Measurements from ENCODE around the gene DENND1A. TPM values are rescaled to one million over a fixed set of nuclear protein-coding genes. Genes with fewer than 3 reads are reported as not detected.

The DENND1A gene
- total and polyA plus RNA-seq, 2 of the 13 experiments (the other 11 are each of a cell fraction or from before 2014, with no cell fraction given) = 14.8 to 30.1 TPM

DNA sequence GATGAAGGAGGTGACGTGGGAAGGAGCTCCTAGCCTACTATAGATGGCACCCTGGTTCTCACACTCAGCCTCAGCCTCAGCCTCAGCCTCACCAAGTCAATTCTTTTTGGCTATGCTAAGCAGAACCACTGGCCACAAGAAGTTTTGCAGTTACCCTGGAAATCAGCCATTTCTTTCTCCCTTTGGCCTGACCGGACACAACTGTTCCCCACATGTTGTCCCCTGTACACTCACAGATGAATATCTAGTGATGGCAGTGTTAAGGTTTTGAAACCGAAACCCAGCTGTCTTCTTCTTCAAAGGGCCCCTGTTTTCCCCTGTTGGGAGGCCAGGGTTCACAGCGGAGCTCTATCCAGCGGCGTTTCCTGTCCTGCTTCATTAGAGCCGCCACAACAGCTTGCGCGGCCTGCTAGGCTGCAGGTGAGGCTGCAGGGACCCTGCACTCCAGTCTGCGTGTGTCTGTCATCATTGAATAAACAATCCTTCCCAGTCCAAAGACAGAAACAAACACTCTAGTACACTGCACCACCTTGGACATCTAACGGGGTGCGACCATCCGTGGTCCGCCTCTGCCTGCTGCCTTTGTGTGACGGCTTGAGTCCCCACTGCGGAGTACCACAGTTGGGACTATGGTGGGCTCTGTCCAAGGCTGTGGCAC is 250.5 kb downstream of the DENND1A start (continued):
- TF ChIP-seq, protein P1, sequence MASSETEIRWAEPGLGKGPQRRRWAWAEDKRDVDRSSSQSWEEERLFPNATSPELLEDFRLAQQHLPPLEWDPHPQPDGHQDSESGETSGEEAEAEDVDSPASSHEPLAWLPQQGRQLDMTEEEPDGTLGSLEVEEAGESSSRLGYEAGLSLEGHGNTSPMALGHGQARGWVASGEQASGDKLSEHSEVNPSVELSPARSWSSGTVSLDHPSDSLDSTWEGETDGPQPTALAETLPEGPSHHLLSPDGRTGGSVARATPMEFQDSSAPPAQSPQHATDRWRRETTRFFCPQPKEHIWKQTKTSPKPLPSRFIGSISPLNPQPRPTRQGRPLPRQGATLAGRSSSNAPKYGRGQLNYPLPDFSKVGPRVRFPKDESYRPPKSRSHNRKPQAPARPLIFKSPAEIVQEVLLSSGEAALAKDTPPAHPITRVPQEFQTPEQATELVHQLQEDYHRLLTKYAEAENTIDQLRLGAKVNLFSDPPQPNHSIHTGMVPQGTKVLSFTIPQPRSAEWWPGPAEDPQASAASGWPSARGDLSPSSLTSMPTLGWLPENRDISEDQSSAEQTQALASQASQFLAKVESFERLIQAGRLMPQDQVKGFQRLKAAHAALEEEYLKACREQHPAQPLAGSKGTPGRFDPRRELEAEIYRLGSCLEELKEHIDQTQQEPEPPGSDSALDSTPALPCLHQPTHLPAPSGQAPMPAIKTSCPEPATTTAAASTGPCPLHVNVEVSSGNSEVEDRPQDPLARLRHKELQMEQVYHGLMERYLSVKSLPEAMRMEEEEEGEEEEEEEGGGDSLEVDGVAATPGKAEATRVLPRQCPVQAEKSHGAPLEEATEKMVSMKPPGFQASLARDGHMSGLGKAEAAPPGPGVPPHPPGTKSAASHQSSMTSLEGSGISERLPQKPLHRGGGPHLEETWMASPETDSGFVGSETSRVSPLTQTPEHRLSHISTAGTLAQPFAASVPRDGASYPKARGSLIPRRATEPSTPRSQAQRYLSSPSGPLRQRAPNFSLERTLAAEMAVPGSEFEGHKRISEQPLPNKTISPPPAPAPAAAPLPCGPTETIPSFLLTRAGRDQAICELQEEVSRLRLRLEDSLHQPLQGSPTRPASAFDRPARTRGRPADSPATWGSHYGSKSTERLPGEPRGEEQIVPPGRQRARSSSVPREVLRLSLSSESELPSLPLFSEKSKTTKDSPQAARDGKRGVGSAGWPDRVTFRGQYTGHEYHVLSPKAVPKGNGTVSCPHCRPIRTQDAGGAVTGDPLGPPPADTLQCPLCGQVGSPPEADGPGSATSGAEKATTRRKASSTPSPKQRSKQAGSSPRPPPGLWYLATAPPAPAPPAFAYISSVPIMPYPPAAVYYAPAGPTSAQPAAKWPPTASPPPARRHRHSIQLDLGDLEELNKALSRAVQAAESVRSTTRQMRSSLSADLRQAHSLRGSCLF (CRISPR knock-in tag; IDR thresholded peaks at IDR 0.05; ENCODE audit: borderline replicate concordance) = no peak
- TF ChIP-seq ZNF143 (CRISPR knock-in tag; IDR thresholded peaks at IDR 0.05) (no peak), TOE1 (CRISPR knock-in tag; IDR thresholded peaks at IDR 0.05) (no peak), ZNF672 (CRISPR knock-in tag; IDR thresholded peaks at IDR 0.05) (no peak), SP5 (CRISPR knock-in tag; IDR thresholded peaks at IDR 0.05; ENCODE audit: borderline replicate concordance, low read depth) (peak; percentile 40), ZC3H13 (CRISPR knock-in tag; IDR thresholded peaks at IDR 0.05) (no peak), ZNF350 (CRISPR knock-in tag; IDR thresholded peaks at IDR 0.05; ENCODE audit: borderline replicate concordance, low read depth) (peak; percentile 65; the same call in 1 of the 2 replicates), ZNF720 (CRISPR knock-in tag; IDR thresholded peaks at IDR 0.05) (no peak), ERF (CRISPR knock-in tag; IDR thresholded peaks at IDR 0.05) (peak; percentile 84), NFE2L2 (IDR thresholded peaks at IDR 0.05; ENCODE audit: low read length) (no peak), FOXM1 (CRISPR knock-in tag; IDR thresholded peaks at IDR 0.05) (no peak), YY1 (IDR thresholded peaks at IDR 0.05; ENCODE audit: insufficient read depth, insufficient replicate concordance, low read depth, low read length) (no peak), U2AF1 (optimal IDR thresholded peaks at IDR 0.05; ENCODE audit: low read depth, low read length) (no peak), SOX13 (IDR thresholded peaks at IDR 0.05) (no peak), SOX13 (CRISPR knock-in tag; conservative IDR thresholded peaks at IDR 0.05 in 1 of 2, IDR thresholded peaks at IDR 0.05 in 1 of 2) (peak in 1 of 2 experiments; percentile 75; a peak in 2 of 4 replicates), NR2F6 (IDR thresholded peaks at IDR 0.05) (no peak), NR2F6 (CRISPR knock-in tag; IDR thresholded peaks at IDR 0.05) (peak; percentile 56; the same call in 1 of the 2 replicates), NCOR1 (IDR thresholded peaks at IDR 0.05; ENCODE audit: borderline replicate concordance, low read length) (no peak; the same call in 1 of the 2 replicates)
- TF ChIP-seq, protein P2, sequence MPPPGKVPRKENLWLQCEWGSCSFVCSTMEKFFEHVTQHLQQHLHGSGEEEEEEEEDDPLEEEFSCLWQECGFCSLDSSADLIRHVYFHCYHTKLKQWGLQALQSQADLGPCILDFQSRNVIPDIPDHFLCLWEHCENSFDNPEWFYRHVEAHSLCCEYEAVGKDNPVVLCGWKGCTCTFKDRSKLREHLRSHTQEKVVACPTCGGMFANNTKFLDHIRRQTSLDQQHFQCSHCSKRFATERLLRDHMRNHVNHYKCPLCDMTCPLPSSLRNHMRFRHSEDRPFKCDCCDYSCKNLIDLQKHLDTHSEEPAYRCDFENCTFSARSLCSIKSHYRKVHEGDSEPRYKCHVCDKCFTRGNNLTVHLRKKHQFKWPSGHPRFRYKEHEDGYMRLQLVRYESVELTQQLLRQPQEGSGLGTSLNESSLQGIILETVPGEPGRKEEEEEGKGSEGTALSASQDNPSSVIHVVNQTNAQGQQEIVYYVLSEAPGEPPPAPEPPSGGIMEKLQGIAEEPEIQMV (CRISPR knock-in tag; IDR thresholded peaks at IDR 0.05; ENCODE audit: low read depth) = no peak
- TF ChIP-seq, protein P3, sequence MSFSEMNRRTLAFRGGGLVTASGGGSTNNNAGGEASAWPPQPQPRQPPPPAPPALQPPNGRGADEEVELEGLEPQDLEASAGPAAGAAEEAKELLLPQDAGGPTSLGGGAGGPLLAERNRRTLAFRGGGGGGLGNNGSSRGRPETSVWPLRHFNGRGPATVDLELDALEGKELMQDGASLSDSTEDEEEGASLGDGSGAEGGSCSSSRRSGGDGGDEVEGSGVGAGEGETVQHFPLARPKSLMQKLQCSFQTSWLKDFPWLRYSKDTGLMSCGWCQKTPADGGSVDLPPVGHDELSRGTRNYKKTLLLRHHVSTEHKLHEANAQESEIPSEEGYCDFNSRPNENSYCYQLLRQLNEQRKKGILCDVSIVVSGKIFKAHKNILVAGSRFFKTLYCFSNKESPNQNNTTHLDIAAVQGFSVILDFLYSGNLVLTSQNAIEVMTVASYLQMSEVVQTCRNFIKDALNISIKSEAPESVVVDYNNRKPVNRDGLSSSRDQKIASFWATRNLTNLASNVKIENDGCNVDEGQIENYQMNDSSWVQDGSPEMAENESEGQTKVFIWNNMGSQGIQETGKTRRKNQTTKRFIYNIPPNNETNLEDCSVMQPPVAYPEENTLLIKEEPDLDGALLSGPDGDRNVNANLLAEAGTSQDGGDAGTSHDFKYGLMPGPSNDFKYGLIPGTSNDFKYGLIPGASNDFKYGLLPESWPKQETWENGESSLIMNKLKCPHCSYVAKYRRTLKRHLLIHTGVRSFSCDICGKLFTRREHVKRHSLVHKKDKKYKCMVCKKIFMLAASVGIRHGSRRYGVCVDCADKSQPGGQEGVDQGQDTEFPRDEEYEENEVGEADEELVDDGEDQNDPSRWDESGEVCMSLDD (CRISPR knock-in tag; IDR thresholded peaks at IDR 0.05; ENCODE audit: borderline replicate concordance) = no peak
- TF ChIP-seq, protein P4, sequence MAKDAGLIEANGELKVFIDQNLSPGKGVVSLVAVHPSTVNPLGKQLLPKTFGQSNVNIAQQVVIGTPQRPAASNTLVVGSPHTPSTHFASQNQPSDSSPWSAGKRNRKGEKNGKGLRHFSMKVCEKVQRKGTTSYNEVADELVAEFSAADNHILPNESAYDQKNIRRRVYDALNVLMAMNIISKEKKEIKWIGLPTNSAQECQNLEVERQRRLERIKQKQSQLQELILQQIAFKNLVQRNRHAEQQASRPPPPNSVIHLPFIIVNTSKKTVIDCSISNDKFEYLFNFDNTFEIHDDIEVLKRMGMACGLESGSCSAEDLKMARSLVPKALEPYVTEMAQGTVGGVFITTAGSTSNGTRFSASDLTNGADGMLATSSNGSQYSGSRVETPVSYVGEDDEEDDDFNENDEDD (CRISPR knock-in tag; IDR thresholded peaks at IDR 0.05; ENCODE audit: borderline replicate concordance) = no peak; the same call in 1 of the 2 replicates
